DND-41 (cell line): ENCODE results near the gene STOX1.

ENCODE experiments used
- ATAC-seq: fragments of 200-7000 bp; cut with Tn5 transposase; 3 replicates; pipeline ENCODE4 v1.9.1; 2021; ENCODE audit warnings: low read depth; ENCODE audit not compliant: insufficient read depth
- DNase-seq: peaks from one replicate; pipeline ENCODE4 v3.0.0-alpha.2; 2020
- H2AFZ ChIP-seq: 2 replicates; pipeline ENCODE4 v1.6.0; 2012; ENCODE audit warnings: low read depth, low read length
- H3K27ac ChIP-seq: 2 replicates; pipeline ENCODE4 v1.5.1; 2012; ENCODE audit warnings: low read length, inconsistent platforms
- H3K27me3 ChIP-seq: fragments of 200-600 bp; sonication (generic); 2 replicates; pipeline ENCODE4 v1.6.0; 2012; ENCODE audit warnings: low read length, mild to moderate bottlenecking, inconsistent platforms; ENCODE audit not compliant: insufficient read depth, poor library complexity
- H3K36me3 ChIP-seq: 2 replicates; pipeline ENCODE4 v1.5.1; 2012; ENCODE audit warnings: low read length, inconsistent platforms; ENCODE audit not compliant: insufficient read depth
- H3K4me1 ChIP-seq: 2 replicates; pipeline ENCODE4 v1.5.1; 2012; ENCODE audit warnings: mild to moderate bottlenecking, low read length; ENCODE audit not compliant: insufficient read depth
- H3K4me2 ChIP-seq: 2 replicates; pipeline ENCODE4 v1.6.0; 2012; ENCODE audit warnings: mild to moderate bottlenecking, moderate library complexity, low read length, inconsistent platforms; ENCODE audit not compliant: insufficient read depth
- H3K4me3 ChIP-seq, 2 experiments: fragments of 200-600 bp in 1 of 2; shearing (Covaris generic) in 1 of 2; 2 replicates each; pipeline ENCODE4 v1.5.1; 2012 to 2016; ENCODE audit warnings: inconsistent platforms in 2 of 2, low read length in 2 of 2, mild to moderate bottlenecking in 2 of 2, low read depth in 1 of 2, moderate library complexity in 1 of 2
- H3K79me2 ChIP-seq: 2 replicates; pipeline ENCODE4 v1.6.0; 2012; ENCODE audit warnings: low read length, inconsistent platforms; ENCODE audit not compliant: insufficient read depth
- H3K9ac ChIP-seq: 2 replicates; pipeline ENCODE4 v1.6.0; 2012; ENCODE audit warnings: low read depth, mild to moderate bottlenecking, inconsistent platforms, low read length, moderate library complexity
- H3K9me3 ChIP-seq: 2 replicates; pipeline ENCODE4 v1.5.1; 2012; ENCODE audit warnings: low read length, moderate library complexity, mild to moderate bottlenecking, inconsistent platforms; ENCODE audit not compliant: insufficient read depth, severe bottlenecking
- H4K20me1 ChIP-seq: 2 replicates; pipeline ENCODE4 v1.6.0; 2012; ENCODE audit warnings: low read length; ENCODE audit not compliant: insufficient read depth
- EZH2 ChIP-seq: IDR thresholded peaks from 3 replicates; pipeline ENCODE4 v1.6.1; 2012; ENCODE audit warnings: borderline replicate concordance, low read depth, mild to moderate bottlenecking, moderate library complexity, low read length, inconsistent platforms; ENCODE audit not compliant: severe bottlenecking
- TF ChIP-seq, protein P1 (sequence below): IDR thresholded peaks from 2 replicates; pipeline ENCODE4 v1.5.1; 2012; ENCODE audit warnings: borderline replicate concordance, low read length, moderate library complexity, mild to moderate bottlenecking; ENCODE audit not compliant: poor library complexity, severe bottlenecking; ENCODE audit errors: extremely low read depth

STOX1 gene

DNA sequence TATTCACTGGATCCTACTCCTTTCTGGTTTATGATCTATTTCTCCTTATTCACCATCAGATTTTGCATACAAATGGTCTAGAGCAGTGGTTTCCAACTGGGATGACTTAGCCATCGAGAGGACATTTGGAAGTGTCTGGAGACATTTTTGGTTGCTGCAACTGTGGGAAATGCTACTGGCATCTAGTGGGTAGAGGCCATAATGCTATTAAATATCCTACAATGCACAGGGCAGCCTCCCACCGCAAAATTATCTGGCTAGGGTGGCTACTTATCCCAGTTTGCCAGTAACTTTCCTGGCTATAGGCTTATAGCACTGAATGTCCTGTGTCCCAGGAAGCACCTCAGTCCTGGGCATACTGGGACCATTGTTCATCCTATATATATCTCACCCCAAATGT is 52.3 kb downstream of the STOX1 start:
- Histone ChIP-seq H3K27ac (no peak overlapping the region), H3K36me3 (no peaks in the 10 kb centered on the region), H2AFZ (no peak overlapping the region), H3K4me1 (no peaks in the 10 kb centered on the region), H3K9ac (no peak overlapping the region), H3K4me3 (no peak overlapping the region), H3K4me2 (no peak overlapping the region), H3K79me2 (no peaks in the 10 kb centered on the region), H3K9me3 (no peaks in the 10 kb centered on the region), H3K27me3 (no peaks in the 10 kb centered on the region), H4K20me1 (no peaks in the 10 kb centered on the region)
- TF ChIP-seq EZH2 = no peak
- TF ChIP-seq, protein P1, sequence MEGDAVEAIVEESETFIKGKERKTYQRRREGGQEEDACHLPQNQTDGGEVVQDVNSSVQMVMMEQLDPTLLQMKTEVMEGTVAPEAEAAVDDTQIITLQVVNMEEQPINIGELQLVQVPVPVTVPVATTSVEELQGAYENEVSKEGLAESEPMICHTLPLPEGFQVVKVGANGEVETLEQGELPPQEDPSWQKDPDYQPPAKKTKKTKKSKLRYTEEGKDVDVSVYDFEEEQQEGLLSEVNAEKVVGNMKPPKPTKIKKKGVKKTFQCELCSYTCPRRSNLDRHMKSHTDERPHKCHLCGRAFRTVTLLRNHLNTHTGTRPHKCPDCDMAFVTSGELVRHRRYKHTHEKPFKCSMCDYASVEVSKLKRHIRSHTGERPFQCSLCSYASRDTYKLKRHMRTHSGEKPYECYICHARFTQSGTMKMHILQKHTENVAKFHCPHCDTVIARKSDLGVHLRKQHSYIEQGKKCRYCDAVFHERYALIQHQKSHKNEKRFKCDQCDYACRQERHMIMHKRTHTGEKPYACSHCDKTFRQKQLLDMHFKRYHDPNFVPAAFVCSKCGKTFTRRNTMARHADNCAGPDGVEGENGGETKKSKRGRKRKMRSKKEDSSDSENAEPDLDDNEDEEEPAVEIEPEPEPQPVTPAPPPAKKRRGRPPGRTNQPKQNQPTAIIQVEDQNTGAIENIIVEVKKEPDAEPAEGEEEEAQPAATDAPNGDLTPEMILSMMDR = no peak
- no peak for ATAC-seq
- DNase-seq = no peak

DNA sequence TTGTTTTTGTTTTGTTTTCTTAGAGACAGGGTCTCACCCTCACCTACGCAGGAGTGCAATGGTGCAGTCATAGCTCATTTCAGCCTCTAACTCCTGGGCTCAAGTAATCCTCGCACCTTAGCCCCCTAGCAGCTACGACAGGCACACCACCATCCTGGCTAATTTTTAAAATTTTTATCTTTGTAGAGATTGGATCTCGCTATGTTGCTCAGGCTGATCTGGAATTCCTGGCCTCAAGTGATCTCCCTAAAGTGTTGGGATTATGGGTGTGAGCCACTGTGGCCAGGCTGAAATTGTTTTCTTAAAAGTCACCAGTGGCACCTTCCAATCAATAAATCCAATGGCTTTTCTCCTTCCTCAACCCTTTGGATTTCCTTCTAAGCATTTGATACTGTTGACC is 52.9 kb downstream of the STOX1 start:
- Histone ChIP-seq H3K27me3 (no peaks in the 10 kb centered on the region), H3K4me1 (no peaks in the 10 kb centered on the region), H4K20me1 (no peaks in the 10 kb centered on the region), H3K27ac (no peak overlapping the region), H3K4me3 (no peak overlapping the region), H3K79me2 (no peaks in the 10 kb centered on the region), H3K9ac (no peak overlapping the region), H3K9me3 (no peaks in the 10 kb centered on the region), H2AFZ (no peak overlapping the region), H3K36me3 (no peaks in the 10 kb centered on the region), H3K4me2 (no peak overlapping the region)
- DNase-seq (no peak), ATAC-seq (no peak)
- TF ChIP-seq, protein P1 = no peak
- TF ChIP-seq EZH2 = no peak

DNA sequence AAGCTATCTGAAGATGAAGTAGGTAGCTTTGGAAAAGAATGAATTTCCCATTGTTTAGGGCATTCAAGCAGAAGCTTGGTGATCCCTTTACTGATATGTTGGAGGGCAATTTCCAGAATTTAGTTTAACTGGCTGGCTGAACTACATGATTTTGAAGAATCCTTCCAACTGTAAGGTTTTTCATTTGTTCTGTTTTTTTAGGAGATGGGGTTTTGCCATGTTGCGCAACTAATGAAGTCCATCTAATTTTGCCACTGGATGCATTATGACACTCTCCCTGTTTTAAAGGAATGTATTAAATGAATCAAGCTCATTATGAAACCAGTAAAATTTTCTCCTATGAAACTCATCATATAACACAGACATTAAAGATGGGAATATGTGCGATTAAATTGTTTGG is 67.7 kb downstream of the STOX1 start:
- H3K4me2 ChIP-seq = no peak overlapping the region
- no peak overlapping the region for H3K27ac ChIP-seq
- H4K20me1 ChIP-seq = no peaks in the 10 kb centered on the region
- no peaks in the 10 kb centered on the region for H3K36me3 ChIP-seq
- TF ChIP-seq, protein P1 = no peak
- no peak for TF ChIP-seq EZH2
- H3K9ac ChIP-seq = no peak overlapping the region
- no peak for ATAC-seq
- no peaks in the 10 kb centered on the region for H3K9me3 ChIP-seq
- H3K79me2 ChIP-seq = no peaks in the 10 kb centered on the region
- no peaks in the 10 kb centered on the region for H3K27me3 ChIP-seq
- H2AFZ ChIP-seq = no peak overlapping the region
- H3K4me3 ChIP-seq = no peak overlapping the region
- H3K4me1 ChIP-seq = peaks cover 4% of the 10 kb centered on the region
- no peak for DNase-seq

DNA sequence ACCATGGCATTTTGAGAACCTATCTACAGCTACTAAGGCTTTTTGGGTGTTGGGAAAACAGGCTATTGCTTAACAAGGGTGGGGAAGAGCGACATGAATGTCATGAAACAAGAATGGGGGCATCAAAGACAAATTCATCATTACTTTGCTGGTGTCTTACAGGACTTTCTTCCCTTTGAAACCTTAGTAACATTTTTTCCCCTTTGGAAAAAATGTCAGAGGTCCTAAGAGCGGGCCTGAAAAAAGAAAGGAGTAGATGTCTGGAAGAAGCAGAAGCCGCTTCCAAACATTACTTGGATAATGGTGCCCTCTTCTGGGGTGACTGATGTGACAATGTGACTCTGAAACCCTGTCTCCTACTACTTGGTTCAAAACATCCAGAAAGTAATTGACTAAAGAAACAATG is 70.0 kb downstream of the STOX1 start:
- Histone ChIP-seq H3K27me3 (no peaks in the 10 kb centered on the region), H3K36me3 (no peaks in the 10 kb centered on the region; the same call in 1 of the 2 replicates), H3K79me2 (peaks cover 13% of the 10 kb centered on the region), H3K4me2 (no peak overlapping the region), H2AFZ (no peak overlapping the region), H3K4me3 (no peak overlapping the region), H3K9ac (no peak overlapping the region), H3K9me3 (no peaks in the 10 kb centered on the region), H4K20me1 (no peaks in the 10 kb centered on the region), H3K27ac (no peak overlapping the region), H3K4me1 (peaks cover 17% of the 10 kb centered on the region)
- ATAC-seq (no peak), DNase-seq (peak; percentile 67)
- TF ChIP-seq, protein P1 = peak; percentile 80
- no peak for TF ChIP-seq EZH2
